Subcutaneous adipose tissue (tissue), 4 donors: Measurements from ENCODE around the gene TCF20. TPM values are rescaled to one million over a fixed set of nuclear protein-coding genes. Genes with fewer than 3 reads are reported as not detected.

ENCODE experiments used
- CTCF ChIP-seq: fragments of 450-650 bp; IDR thresholded peaks from one replicate; pipeline ENCODE4 v1.5.1; 2016; ENCODE audit warnings: low read depth, mild to moderate bottlenecking, control low read depth, antibody characterized with exemption, moderate library complexity
- total RNA-seq, 4 donors: library from RNA; depleted of rRNA; stranded (reverse); fragments of >200 nt; gene quantifications; one replicate each; pipeline ENCODE4 v1.1.0, GENCODE V29; 2016

The TCF20 gene
- total RNA-seq, 4 donors from 2014 or later = 17.8 to 25.6 (median 22.4) TPM

- no peak for TF ChIP-seq CTCF
Observed at GRCh38 chr22:42279425-42280020, 9.1 kb upstream of the TCF20 start.

GRCh38 chr22:42277988-42278776 is 7.7 kb upstream of the TCF20 start:
- no peak for TF ChIP-seq CTCF

GRCh38 chr22:42277232-42277753 is 6.8 kb upstream of the TCF20 start:
- TF ChIP-seq CTCF = no peak

GRCh38 chr22:42275970-42276369 is 5.5 kb upstream of the TCF20 start:
- TF ChIP-seq CTCF = no peak

- TF ChIP-seq CTCF = no peak
Observed at GRCh38 chr22:42275176-42275575, 4.7 kb upstream of the TCF20 start.

- no peak for TF ChIP-seq CTCF
Observed at GRCh38 chr22:42273855-42274451, 3.5 kb upstream of the TCF20 start.

GRCh38 chr22:42272431-42272999 is 2.1 kb upstream of the TCF20 start:
- no peak for TF ChIP-seq CTCF
